Stimulated activated CD8-positive, alpha-beta memory T cell treated with anti-CD3 and anti-CD28 coated beads, Interleukin-15, amount 100 ng/mL, for 1 hour (primary cell): ENCODE measurements around the gene FAM83G.

Experiments
- DNase-seq: peaks from one replicate; pipeline ENCODE4 v3.0.0-alpha.2; 2020; ENCODE audit warnings: low read depth

FAM83G gene

DNA sequence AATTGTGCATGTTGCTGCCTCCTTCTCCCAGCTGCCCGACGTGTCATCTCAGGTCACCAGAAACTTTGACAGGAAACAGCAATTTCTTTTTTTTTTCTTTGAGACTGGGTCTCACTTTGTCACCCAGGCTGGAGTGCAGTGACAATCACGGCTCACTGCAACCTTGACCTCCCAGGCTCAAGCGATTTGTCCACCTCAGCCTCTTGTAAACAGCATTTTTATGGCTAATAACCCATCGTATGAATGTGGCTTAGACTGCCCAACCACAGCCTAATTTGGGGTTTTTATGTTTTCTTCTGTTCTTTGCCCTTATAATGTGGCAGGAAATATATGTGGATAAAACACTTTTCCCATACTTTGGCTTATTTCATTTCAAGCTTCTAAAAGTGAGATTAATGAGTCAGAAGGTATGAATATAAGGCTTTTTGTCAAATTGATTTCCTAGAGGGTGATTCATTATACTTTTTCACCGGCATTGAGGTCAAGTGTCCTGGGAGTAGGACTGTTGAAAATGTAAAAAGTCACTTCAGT is 83.6 kb downstream of the FAM83G start:
- DNase-seq, result no peak

DNA sequence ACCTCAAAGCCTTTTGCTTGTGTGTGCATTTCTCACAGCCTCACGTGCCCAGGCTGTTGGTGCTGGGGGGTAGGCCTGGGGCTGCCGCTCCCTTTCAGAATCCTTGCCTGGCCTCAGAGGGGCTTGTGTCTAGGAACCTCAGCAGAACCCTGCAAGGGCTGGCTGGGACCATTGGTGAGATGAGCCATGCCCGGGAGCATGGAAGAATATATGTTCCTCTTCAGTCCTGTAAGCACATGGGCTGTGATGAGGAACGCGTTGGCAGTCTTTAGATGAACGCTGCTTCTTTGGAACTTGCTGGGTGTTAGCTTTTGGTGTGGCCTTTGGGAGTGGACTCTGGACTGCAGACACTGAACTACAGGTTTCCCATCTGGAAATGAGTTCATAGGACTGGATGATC is 84.6 kb downstream of the FAM83G start:
- no peak for DNase-seq
